Hepatocyte (in vitro differentiated cells): Measurements from ENCODE around the gene SRGAP2C.
"Not testable (repeated sequence)": the region's sequence is repeated elsewhere in the genome, so short reads cannot be mapped to it uniquely, and the experiment has no call there.

Experiments
- CTCF ChIP-seq: fragments of 200-600 bp; sonication (generic); IDR thresholded peaks from 2 replicates; pipeline ENCODE4 v1.5.1; 2016; ENCODE audit warnings: antibody characterized with exemption, mild to moderate bottlenecking; ENCODE audit not compliant: poor library complexity
- EZH2 ChIP-seq: fragments of 200-600 bp; sonication (generic); IDR thresholded peaks from 2 replicates; pipeline ENCODE4 v1.6.1; 2016; ENCODE audit warnings: antibody characterized with exemption, mild to moderate bottlenecking, borderline replicate concordance
- EZH2phosphoT487 ChIP-seq: fragments of 200-600 bp; sonication (generic); IDR thresholded peaks from one replicate; pipeline ENCODE4 v1.6.1; 2018; ENCODE audit warnings: antibody characterized with exemption, mild to moderate bottlenecking, low read depth, moderate library complexity; ENCODE audit not compliant: unreplicated experiment, severe bottlenecking

- TF ChIP-seq CTCF, EZH2phosphoT487, EZH2: not testable (repeated sequence)
Observed at GRCh38 chr1:121197095-121197882, 12.5 kb downstream of the SRGAP2C start.
